Embryonic facial prominence (tissue), 1 donor: Measurements from ENCODE around the gene OR2AE1.
"Not testable (repeated sequence)": the region's sequence is repeated elsewhere in the genome, so short reads cannot be mapped to it uniquely, and the experiment has no call there.

Experiments used
- DNase-seq: peaks from one replicate; pipeline ENCODE4 v3.0.0-alpha.2; 2016; ENCODE audit errors: extremely low spot score

OR2AE1 gene, protein sequence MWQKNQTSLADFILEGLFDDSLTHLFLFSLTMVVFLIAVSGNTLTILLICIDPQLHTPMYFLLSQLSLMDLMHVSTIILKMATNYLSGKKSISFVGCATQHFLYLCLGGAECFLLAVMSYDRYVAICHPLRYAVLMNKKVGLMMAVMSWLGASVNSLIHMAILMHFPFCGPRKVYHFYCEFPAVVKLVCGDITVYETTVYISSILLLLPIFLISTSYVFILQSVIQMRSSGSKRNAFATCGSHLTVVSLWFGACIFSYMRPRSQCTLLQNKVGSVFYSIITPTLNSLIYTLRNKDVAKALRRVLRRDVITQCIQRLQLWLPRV

DNA sequence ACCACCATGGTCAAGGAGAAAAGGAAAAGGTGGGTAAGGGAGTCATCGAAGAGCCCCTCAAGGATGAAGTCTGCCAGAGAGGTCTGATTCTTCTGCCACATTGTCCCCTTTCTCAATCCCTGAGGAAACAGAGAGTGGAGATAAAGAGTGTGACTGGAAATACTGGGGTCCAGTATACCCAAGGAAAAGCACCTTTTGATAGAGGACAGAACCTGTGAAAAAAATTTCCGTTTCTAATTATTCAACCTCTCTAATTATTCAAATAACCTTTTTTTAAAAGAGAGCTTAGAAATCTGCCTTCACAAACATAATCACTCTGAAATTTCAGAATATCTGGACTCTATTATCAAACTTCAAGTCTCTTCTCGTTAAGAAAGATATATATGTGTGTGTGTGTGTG is at the start of gene OR2AE1:
OR2AE1 (minus strand) TSS at position 101 of the 400 bp plus-strand sequence; CDS start at position 101, 0 bp downstream.
- DNase-seq: no peak

DNA sequence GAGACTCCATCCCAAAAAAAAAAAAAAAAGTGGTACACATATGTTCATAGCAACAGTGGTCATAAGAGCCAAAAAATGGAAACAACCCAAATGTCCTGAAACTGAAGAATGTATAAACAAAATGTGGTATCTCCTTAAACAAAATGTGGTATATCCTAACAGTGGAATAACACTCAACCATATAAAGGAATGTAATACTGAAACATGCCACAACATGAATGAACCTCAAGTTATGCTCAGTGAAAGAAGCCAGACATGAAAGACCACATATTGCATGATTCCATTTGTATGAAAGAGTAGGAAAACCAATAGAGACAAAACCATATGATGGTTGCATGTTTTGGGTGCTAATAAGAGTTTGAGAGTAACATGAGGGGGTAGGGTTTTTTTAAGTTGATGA is 49.5 kb upstream of the OR2AE1 start:
- no peak for DNase-seq

DNA sequence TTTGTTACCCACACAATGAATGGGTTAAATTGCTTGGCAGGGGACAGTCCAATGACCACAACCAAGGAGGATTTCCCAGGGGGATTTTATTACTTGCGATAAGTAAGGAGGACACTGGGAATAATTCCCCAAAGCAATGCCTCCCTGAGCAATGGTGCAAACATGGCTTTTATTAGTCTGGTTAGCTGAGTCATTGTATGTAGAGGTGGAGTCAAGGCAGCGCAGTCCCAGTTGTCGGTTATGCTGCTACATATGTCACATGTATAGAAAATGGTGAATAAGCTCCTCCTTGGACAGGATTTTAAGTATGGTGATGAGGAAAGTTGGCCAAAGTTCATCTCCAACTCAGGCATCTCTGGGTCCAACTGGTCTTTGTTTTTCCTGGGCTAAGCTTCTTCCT is 46.4 kb upstream of the OR2AE1 start:
- no peak for DNase-seq

DNA sequence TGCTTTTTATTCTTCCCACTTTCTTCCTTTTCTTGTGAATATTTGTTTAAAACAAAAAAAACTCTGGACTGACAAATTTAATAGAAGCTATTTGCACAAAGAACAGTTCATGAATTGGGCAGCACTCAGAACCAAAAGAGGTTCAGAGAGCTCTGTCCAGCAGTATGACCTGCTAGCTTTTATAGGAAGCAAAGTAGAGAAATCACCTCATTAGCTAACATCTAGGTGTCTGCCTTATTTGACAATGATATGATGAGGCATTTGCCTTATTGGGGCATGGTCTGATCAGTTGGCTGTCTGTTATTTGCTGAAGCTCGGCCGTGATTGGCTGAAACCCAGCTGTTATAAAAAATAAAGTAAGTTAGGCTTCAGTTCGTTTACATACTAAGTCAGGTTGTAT is 43.3 kb upstream of the OR2AE1 start:
- DNase-seq: no peak

DNA sequence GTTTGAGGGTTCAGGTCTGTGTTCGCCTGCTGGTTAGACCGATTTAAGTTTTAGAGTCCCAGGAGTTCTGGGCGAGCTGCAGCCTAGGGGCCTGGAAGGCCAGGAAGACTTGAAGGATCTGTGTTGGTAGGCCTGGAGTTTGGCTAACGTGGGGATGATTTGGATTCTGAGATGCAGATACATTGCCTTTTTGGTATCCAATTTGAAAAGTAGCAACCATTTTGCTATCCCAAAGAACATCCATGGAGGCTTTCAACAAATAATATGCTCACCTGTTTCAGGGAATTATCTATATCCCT is 42.9 kb upstream of the OR2AE1 start:
- no peak for DNase-seq

DNA sequence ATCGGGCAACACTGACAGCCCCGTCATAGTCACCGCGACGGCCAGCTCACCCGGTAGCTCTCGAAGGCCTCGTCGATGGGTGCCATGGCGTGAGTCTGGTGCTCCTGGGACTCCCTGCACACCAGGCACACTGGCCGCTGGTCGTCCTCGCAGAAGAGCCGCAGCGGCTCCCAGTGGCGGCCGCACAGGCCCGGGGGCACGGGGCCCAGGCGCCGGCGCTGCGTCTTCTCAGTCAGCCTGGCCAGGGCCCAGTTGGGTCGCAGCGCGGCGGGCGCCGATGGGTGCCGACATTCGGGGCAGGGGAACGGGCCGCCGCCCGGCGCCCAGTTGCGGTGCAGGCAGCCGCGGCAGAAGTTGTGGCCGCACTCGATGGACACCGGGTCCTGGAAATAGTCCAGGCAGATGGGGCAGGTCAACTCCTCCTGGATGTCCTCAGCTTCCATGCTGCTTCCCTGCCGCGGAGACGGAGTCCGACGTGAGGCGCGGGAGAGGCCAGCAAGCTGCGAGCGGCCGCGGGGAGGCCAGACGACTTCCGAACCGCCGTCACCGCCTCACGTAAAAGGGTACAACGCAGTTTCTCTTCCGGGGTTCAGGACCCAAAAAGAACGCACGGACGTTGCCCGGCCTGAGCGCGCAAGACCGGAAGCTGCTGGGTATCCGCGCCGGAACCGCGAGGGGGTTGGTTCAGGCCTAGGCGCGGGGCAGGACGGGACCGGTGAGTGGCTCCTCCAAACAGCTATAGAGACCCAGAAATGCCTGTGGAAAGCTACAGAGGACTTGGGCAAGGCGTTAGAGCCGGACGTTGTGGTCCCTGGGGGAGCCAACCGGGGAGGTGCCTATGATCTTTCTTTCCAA is 42.4 kb upstream of the OR2AE1 start, which contains the start of gene TRIM4:
TRIM4 (minus strand) TSS at position 572 of the 855 bp plus-strand sequence; CDS start at position 443, 129 bp downstream.
- DNase-seq: peak; percentile 56

DNA sequence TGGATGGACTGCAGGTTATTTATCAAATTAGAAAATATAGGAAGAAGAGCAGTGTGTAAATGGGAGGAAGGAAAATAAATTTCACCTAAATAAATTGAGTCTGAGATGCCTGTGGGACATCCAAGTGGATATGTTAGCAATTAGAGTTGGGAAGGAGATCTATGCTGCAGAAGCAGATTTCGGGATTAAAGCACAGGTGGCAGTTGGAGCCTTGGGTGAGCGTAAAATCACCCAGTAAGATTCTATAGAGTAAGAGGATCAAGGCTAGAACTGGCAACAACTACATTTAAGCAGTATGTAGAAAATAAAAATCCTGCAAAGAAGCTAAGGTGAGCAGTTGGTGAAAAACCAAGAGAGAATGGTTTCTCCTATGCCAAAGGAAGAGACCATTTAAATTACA is 34.1 kb upstream of the OR2AE1 start:
- DNase-seq: no peak

DNA sequence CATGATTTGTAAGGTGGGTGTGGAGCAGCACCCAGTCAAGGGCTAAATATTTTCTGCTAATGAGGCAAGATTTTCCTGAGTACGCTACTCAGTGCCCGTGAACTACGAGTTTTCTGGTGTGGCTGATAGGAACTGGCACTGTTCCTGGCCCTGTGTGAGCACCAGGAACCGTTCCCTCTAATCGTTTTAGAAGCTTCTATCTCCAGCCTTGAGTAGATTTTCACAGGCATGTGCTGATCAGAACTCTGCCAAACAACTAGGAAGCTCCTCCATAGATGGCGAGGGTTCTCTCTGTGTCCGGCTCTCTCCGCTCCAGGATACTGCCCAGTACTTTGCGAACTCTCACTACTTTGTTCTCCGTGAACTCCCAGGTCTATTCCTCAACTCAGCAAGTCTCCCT is 24.7 kb upstream of the OR2AE1 start:
- DNase-seq: no peak

DNA sequence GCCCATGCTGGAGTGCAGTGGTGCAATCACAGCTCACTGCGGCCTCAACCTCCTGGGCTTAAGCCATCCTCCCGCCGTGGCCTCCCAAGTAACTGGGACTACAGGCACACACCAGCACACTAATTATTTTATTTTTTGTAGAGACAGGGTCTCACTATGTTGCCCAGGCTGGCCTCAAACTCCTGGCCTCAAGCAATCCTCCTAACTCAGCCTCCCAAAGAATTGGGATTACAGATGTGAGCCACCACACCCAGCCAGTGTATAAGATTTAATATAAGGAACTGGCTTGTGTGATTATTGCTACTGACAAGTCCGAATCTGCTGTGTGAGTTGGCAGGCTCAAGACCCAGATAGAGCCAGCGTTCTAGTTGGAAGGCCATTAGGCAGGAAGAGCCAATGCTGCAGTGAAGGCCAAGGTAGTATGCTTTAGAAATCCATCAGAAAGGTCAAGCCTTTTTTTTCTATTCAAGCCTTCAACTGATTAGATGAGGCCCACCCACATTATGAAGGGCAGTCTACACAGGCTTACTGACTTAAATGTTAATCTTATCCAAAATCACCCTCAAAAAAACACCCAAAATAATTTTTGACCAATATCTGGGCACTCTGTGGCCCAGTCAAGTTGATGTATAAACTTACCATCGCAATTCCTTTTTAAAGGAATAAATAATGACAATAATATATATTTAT is 23.1 kb upstream of the OR2AE1 start:
- no peak for DNase-seq

DNA sequence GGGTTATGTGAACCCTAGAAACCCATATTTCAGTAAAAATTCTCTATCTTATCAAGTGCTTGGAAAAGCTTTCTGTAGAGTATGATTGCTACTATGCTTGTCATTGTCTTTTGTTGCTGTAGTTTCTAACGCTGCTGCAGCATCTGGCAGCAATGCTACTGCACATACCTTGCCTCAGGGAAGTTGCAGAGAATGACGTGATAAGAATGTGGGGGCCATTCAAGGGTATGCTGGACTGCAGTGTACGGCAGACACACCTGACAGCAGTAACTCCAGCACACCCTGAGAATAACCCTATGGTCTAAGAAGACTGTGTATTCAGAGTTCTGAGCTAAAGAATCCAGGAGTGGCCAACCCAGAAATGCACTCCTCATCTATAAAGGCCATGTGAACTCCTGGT is 22.0 kb upstream of the OR2AE1 start:
- no peak for DNase-seq

DNA sequence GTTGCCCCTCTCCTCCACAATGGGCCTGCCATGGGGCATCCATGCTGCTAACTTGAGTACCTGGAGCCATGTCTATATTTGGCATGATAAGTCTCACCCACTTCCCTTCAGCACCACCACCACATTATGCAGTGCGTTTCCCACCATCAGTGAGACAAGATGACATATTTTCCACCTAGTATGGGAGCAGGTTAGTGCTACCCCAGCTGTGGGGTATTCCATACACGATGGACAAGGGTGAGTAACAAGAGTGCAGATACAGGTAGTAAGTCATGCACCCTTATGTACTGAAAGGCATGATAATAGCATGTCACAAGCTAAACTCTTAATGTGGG is 21.2 kb upstream of the OR2AE1 start:
- DNase-seq: no peak

DNA sequence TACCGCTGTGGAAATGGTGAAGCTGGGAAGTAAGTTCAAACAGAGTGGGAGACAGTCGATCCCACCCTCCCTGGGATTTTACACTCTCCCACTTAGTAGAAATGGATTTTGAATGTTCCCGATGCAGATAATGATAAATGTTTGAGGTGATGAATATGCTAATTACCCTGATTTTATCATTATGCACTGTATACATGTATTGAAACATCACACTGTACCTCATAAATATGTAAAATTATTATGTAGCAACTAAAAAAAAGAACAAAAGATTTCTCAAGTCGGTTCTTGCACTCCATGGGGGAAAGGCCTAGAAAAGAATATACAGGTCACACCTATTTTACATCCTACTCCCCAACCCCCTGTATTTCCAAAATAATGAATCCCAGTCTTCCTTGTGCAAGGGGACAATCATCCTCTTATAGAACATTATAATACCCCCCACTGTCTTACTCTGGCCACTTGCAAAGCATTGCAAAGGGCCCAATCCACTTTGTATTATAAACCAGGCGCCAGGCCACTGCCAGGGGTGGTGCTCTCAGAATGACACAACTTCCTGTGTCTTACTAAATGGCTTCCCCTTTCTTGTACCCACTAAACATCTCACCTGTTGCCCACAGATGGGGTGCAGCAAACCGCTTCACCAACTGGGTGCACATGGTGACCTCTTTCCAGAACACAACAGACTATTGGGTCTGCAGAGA is 20.6 kb upstream of the OR2AE1 start:
- no peak for DNase-seq

DNA sequence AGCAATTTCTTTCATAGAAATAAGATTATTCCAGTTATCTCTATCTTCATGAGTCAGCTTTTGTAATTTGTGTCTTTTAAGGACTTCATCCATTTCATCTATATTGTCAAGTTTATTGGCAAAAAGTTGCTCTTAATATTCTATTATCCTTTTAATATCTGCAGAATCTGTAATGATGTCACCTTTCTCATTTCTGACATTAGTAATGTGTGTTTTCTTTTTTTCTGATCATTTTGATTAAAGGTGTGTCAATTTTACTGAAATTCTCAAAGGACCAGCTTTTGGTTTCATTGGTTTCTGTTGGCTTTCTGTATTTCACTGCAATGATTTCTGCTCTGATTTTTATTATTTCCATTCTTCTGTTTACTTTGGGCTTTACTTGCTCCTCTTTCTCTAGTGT is 17.9 kb upstream of the OR2AE1 start:
- no peak for DNase-seq

DNA sequence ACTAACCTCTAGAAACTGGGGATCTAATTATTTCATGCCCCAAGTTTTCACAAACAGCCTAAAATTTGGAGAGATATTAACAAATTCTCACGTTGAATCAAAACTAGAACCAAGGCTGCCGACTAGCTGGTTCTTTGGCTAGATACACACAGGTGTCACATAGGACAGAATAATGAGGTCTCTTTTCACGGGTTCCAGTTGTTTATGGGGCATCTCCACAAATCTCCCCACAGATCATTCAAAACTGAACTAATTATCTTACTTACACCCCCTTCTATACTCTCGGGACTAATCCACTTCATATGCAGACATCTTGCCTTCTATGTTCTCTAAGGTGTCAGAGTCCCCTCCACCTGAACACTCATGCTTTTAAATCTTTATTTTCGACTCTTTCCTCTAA is 16.4 kb upstream of the OR2AE1 start:
- DNase-seq: no peak

DNA sequence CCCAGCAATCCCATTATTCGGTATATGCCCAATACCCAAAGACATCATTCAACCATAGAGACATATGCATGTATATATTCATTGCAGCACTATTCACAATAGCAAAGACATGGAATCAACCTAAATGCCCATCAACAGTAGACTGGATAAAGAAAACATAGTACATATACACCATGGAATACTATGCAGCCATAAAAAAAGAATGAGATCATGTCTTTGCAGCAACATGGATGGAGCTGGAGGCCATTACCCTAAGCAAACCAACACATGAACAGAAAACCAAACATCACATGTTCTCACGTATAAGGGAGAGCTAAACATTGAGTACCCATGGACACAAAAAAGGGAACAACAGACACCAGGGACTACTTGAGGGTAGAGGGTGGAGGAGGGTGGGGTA is 13.5 kb upstream of the OR2AE1 start:
- DNase-seq: not testable (repeated sequence)

DNA sequence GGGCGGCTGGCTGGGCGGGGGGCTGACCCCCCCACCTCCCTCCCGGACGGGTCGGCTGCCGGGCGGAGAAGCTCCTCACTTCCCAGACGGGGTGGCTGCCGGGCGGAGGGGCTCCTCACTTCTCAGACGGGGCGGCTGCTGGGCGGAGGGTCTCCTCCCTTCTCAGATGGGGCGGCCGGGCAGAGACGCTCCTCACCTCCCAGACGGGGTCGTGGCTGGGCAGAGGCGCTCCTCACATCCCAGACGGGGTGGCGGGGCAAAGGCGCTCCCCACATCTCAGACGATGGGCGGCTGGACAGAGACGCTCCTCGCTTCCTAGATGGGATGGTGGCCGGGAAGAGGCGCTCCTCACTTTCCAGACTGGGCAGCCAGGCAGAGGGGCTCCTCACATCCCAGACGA is 11.5 kb upstream of the OR2AE1 start:
- DNase-seq: not testable (repeated sequence)

DNA sequence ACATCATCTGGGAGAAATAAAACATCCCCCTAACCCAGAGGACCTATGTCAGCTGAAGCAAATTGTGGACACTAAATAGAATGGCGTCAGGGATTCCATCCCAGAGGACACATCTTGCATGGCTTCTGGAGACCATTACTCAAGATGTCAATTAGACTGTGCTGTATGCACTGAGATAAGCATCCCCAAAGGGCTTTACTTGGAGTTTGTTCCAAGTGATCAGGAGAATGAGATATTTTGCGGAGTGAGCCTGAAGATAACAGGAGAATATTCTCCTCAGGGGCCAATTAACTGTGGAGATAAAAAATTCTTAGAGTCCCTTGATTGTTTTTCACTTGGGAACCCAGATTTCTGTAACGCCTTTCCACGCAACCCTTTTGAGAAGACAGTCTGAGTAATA is 4.5 kb upstream of the OR2AE1 start:
- no peak for DNase-seq

DNA sequence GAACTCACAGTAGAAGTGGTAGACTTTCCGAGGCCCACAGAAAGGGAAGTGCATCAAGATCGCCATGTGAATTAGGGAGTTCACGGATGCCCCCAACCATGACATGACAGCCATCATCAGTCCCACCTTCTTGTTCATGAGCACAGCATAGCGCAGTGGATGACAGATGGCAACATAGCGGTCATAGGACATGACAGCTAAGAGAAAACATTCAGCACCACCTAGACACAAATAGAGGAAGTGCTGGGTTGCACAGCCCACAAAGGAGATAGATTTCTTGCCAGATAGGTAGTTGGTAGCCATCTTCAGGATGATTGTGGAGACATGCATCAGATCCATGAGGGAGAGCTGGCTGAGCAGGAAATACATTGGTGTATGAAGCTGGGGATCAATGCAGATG is 342 bp downstream of the OR2AE1 start:
- DNase-seq: no peak

DNA sequence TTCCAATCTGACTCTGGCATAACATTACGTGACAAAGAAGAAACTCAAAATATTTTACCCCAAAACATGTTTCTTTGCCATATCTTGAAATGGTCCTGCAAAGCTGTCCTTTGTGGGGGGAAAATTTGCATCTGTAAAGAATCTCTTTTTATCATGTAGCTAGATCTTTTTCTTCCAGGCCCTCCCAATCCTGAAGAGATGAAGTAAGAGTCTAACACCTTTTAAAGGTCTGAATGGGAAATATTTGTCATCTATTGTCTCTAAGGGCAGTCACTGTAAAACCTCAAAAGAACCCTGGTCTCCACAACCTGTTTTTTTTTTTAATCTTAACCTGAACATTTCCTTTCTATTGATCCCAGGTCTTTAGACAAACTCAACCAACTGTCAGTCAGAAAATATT is 8.6 kb downstream of the OR2AE1 start:
- DNase-seq: no peak

DNA sequence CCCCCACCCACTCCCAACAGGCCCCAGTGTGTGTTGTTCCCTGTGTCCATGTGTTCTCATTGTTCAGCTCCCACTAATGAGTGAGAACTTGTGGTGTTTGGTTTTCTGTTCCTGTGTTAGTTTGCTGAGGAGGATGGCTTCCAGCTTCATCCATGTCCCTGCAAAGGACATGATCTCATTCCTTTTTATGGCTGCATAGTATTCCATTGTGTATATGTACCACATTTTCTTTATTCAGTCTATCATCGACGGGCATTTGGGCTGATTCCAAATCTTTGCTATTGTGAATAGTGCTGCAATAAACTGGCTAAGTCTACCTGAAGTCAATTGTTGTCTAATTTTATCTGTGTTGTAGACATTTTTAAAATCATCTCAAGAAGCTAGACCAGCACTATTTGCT is 9.4 kb downstream of the OR2AE1 start:
- DNase-seq: not testable (repeated sequence)

DNA sequence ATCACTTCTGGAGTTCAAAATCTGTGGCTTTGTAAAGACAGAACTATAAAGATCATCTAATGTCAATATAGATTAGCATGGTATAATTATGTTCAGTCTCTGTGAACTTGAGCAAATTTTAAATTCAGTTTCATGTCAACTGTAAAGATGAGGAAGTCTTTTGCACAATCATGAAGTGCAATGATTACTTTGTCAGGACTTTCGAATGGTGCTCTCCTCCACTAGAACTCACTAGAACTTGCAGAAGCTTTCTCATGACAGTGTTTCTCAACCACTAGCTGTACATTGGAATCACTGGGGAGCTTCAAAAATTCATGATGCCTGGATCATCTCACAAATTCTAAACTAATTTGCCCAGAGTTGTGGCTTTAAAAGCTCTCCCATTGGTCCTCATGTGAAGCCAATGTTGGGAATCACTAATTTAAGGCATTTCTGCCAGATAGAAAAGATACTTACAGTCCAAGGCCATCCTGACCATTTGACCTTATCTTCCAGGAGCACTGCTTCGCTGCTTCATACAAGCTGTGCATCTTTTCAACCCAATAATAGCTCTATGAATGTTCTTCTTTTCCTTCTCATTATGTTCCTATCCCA is 12.9 kb downstream of the OR2AE1 start:
- DNase-seq: no peak
